CMK (cell line): ENCODE measurements around the gene GRIN2A.

Source experiments
- DNase-seq: peaks from one replicate; pipeline ENCODE4 v3.0.0-alpha.2; 2010; ENCODE audit warnings: low read depth

The GRIN2A gene

GRCh38 chr16:10182222-10183053 lies at the start of gene GRIN2A:
Gene GRIN2A, minus strand, starts transcription at chr16:10182428. Its CDS starts 2,017 bp downstream, at chr16:10180411.
- no peak for DNase-seq

GRCh38 chr16:10231563-10231962 lies 49.3 kb upstream of the GRIN2A start:
- no peak for DNase-seq

DNA sequence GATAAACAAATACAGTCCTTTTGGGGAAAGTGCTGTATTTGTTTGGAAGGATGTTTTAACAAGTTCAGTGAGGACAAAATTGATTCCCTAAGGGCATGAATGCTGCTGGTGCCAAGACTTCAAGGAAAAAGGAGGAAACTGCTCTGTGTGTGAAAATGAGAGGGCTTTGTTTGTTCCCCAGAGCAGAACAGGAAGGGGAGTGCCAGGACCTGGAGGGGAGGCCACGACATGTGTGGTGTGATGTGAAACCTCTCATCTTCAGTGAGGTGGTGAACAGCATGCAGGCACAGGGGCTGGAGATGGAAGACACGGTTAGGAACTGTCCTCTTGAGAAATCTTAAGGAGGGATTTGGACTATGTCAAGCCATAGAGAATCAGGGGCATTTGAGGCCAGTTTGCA lies 46.6 kb upstream of the GRIN2A start:
- no peak for DNase-seq

GRCh38 chr16:10226987-10227306 lies 44.7 kb upstream of the GRIN2A start:
- no peak for DNase-seq

GRCh38 chr16:10226141-10226986 lies 44.1 kb upstream of the GRIN2A start:
- no peak for DNase-seq

- DNase-seq = no peak
These were observed 43.4 kb upstream of the GRIN2A start for GRCh38 chr16:10225653-10226052.

DNA sequence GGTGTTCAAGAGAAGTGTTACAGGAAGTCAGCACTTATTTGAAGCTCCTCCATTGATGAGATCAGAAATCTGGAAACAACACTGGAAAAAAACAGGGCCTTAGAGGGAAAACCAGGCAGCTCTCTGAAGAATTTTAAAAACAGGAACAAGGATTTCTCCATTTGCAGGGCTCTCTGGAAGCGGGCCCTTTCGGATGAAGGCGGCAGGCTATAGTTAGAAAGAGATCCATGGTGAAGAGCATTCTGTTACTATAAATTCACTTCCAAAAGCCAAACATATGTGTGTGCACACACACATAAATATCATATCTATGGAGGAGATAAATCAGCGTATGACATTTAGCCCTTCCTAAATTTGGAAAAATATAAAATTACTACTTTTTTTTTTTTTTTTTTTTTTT lies 42.6 kb upstream of the GRIN2A start:
- DNase-seq = no peak

GRCh38 chr16:10220942-10221341 lies 38.7 kb upstream of the GRIN2A start:
- no peak for DNase-seq

- no peak for DNase-seq
These were observed 37.5 kb upstream of the GRIN2A start for GRCh38 chr16:10219742-10220141.

GRCh38 chr16:10218490-10219206 lies 36.4 kb upstream of the GRIN2A start:
- no peak for DNase-seq

- DNase-seq = no peak
These were observed 31.5 kb upstream of the GRIN2A start for GRCh38 chr16:10213748-10214147.

- DNase-seq = no peak
These were observed 28.7 kb upstream of the GRIN2A start for GRCh38 chr16:10210944-10211343.

GRCh38 chr16:10206865-10207264 lies 24.6 kb upstream of the GRIN2A start:
- DNase-seq = no peak

DNA sequence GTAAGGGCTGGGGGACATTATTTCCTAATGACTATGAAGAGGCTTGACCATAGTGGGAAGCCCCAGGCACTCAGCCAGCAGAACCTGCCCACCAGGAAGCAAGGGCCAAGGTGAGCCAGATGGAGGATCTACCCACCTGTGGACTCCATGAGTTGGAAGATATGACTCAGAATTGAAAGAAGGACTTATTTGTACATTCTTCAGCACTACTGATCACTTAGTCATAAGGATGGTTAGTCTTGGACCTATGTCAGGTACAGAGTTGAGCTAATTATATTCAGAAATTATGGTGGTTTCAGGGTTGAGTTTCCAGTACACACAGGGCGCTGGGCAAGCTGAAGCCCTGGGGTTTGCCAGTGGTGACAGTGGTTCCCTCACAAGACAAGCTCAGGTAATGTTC lies 24.0 kb upstream of the GRIN2A start:
- no peak for DNase-seq

GRCh38 chr16:10205688-10206087 lies 23.5 kb upstream of the GRIN2A start:
- no peak for DNase-seq

GRCh38 chr16:10202649-10203048 lies 20.4 kb upstream of the GRIN2A start:
- DNase-seq = no peak

DNA sequence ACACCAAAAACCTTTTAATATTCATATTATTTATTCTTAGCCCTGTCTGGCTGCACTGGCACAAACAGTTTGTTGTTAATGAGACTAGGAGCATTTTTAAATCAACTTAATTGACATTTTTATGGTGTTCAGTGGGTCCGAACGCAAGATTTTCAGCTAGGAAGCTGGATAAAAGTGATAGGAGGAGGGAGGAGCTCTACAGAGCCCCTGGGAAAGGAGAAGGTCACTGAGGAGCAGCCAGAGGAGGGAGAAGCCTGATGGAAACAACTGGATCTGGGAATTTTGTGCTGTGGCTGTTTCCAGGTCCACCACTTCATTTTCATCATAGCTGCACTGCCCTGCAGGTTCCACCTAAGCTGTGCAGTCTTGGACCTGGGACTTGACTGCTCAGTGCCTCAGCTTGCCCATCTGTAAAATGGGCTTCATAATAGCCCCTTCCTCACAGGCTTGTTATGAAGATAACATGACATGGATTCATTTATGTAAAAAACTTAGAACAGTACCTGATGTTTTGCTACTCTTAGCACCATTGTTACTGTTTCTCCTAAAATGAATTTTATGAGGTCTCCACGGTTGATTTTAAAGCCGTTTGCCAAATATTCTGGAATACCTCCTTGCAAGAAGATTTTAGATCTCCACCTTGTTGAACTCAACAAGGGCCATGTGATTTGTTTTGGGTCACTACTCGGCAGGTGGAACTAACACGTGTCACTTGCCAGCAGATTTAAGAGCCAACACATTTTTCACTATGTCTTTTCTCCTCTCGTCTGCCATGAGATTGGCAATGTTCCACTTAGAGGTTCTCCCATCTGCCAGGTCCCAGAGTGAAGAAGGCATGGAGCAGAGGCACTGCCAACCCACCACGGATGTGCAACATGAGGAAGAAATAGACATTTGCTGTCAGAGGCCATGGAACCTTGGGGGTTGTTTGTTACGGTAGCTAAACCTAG lies 18.7 kb upstream of the GRIN2A start:
- no peak for DNase-seq

DNA sequence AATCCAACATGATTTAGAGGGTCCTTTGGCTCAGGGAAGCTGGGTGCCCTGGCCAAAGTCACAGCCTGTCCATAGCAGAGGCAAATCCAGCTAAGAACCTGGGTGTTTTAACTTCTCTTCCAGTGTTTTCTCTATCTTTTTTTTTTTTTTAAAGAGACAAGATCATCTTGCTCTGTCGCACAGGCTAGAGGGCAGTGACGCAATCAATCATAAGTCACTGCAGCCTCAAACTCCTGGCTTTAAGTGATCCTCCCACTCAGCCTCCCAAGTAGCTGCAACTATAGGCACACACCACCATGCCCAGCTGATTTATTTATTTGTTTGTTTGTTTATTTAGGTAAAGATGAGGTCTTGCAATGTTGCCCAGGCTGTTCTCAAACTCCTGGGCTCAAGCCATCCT lies 14.8 kb upstream of the GRIN2A start:
- no peak for DNase-seq

- no peak for DNase-seq
These were observed 8.9 kb upstream of the GRIN2A start for GRCh38 chr16:10191096-10191495.

- no peak for DNase-seq
These were observed 7.7 kb upstream of the GRIN2A start for GRCh38 chr16:10189861-10190390.

- DNase-seq = no peak
These were observed 6.0 kb upstream of the GRIN2A start for GRCh38 chr16:10188236-10188635.
